MV-4-11 (cell line): ENCODE measurements around the gene TRPM4.
"Not testable (repeated sequence)": the region's sequence is repeated elsewhere in the genome, so short reads cannot be mapped to it uniquely, and the experiment has no call there.

Experiments used
- DNase-seq: peaks from one replicate; lab custom pipeline; 2025; lab: John Stamatoyannopoulos, UW

TRPM4 gene

GRCh38 chr19:49127225-49127624 lies 30.4 kb upstream of the TRPM4 start:
- DNase-seq, result not testable (repeated sequence)

GRCh38 chr19:49127674-49128544 lies 29.7 kb upstream of the TRPM4 start:
- DNase-seq, result peak; percentile 97

- DNase-seq, result no peak
Observed at GRCh38 chr19:49128545-49129237, 28.9 kb upstream of the TRPM4 start.

- no peak for DNase-seq
Observed at GRCh38 chr19:49129238-49129583, 28.4 kb upstream of the TRPM4 start.

GRCh38 chr19:49130325-49130724 lies 27.3 kb upstream of the TRPM4 start:
- DNase-seq, result no peak

- no peak for DNase-seq
Observed at GRCh38 chr19:49132974-49133609, 24.5 kb upstream of the TRPM4 start.

- no peak for DNase-seq
Observed at GRCh38 chr19:49133621-49134454, 23.8 kb upstream of the TRPM4 start.

- no peak for DNase-seq
Observed at GRCh38 chr19:49135686-49136085, 21.9 kb upstream of the TRPM4 start.

- DNase-seq, result no peak
Observed at GRCh38 chr19:49136771-49137171, 20.8 kb upstream of the TRPM4 start.

GRCh38 chr19:49140951-49141350 lies 16.6 kb upstream of the TRPM4 start:
- no peak for DNase-seq

- peak; percentile 23 for DNase-seq
Observed at GRCh38 chr19:49141352-49141751, 16.2 kb upstream of the TRPM4 start.

- no peak for DNase-seq
Observed at GRCh38 chr19:49142866-49143335, 14.7 kb upstream of the TRPM4 start.

- peak; percentile 75 for DNase-seq
Observed at GRCh38 chr19:49145573-49146407, 11.8 kb upstream of the TRPM4 start.

GRCh38 chr19:49146408-49146770 lies 11.2 kb upstream of the TRPM4 start:
- DNase-seq, result not testable (repeated sequence)

GRCh38 chr19:49148044-49148682 lies 9.4 kb upstream of the TRPM4 start:
- no peak for DNase-seq

- DNase-seq, result peak; percentile 90
Observed at GRCh38 chr19:49148784-49149651, 8.6 kb upstream of the TRPM4 start.

GRCh38 chr19:49149652-49150105 lies 7.9 kb upstream of the TRPM4 start:
- peak; percentile 74 for DNase-seq

GRCh38 chr19:49150106-49150943 lies 7.3 kb upstream of the TRPM4 start:
- DNase-seq, result peak; percentile 95

- DNase-seq, result no peak
Observed at GRCh38 chr19:49150944-49151243, 6.7 kb upstream of the TRPM4 start.
